GM19099 (cell line): ENCODE data around the gene CAP1.
A peak's percentile ranks its signal among the peaks of the same experiment; 100 is the strongest.

ENCODE experiments used
- POLR2A ChIP-seq: IDR thresholded peaks from 3 replicates; pipeline ENCODE4 v1.6.1; 2011; ENCODE audit warnings: low read depth; ENCODE audit not compliant: insufficient read length; ENCODE audit errors: extremely low read depth

The CAP1 gene

GRCh38 chr1:40040511-40041465, at the start of gene CAP1:
Gene CAP1 (plus strand): TSS chr1:40040729. CDS start chr1:40059347, 18,618 bp downstream.
- TF ChIP-seq POLR2A, result peak; percentile 56

GRCh38 chr1:39992234-39992633, 48.3 kb upstream of the CAP1 start:
- no peak for TF ChIP-seq POLR2A

GRCh38 chr1:39992888-39993287, 47.6 kb upstream of the CAP1 start:
- TF ChIP-seq POLR2A, result no peak

GRCh38 chr1:39995973-39996393, 44.5 kb upstream of the CAP1 start:
- no peak for TF ChIP-seq POLR2A

- no peak for TF ChIP-seq POLR2A
These were observed 44.0 kb upstream of the CAP1 start for GRCh38 chr1:39996396-39997004.

- no peak for TF ChIP-seq POLR2A
These were observed 39.1 kb upstream of the CAP1 start for GRCh38 chr1:40001456-40001855.

GRCh38 chr1:40003156-40004093, 37.1 kb upstream of the CAP1 start:
- TF ChIP-seq POLR2A, result no peak

GRCh38 chr1:40004857-40005256, 35.7 kb upstream of the CAP1 start:
- TF ChIP-seq POLR2A, result no peak

- TF ChIP-seq POLR2A, result no peak
These were observed 29.3 kb upstream of the CAP1 start for GRCh38 chr1:40011198-40011597.

- no peak for TF ChIP-seq POLR2A
These were observed 26.2 kb upstream of the CAP1 start for GRCh38 chr1:40014253-40014706.

- no peak for TF ChIP-seq POLR2A
These were observed 25.5 kb upstream of the CAP1 start for GRCh38 chr1:40014812-40015594.

- no peak for TF ChIP-seq POLR2A
These were observed 22.5 kb upstream of the CAP1 start for GRCh38 chr1:40017951-40018575.

- TF ChIP-seq POLR2A, result no peak
These were observed 20.0 kb upstream of the CAP1 start for GRCh38 chr1:40020447-40021085.
